PC-3 (cell line): ENCODE results near the gene ZNF567.

Source experiments
- CTCF ChIP-seq: fragments of 300-600 bp; sonication (generic); conservative IDR thresholded peaks from 2 replicates; pipeline ENCODE4 v1.5.1; 2017; ENCODE audit warnings: antibody characterized with exemption, low read depth, mild to moderate bottlenecking, low read length
- EZH2 ChIP-seq: fragments of 300-600 bp; sonication (generic); IDR thresholded peaks from one replicate; pipeline ENCODE4 v1.6.1; 2017; ENCODE audit warnings: antibody characterized with exemption, mild to moderate bottlenecking, low read length; ENCODE audit not compliant: unreplicated experiment
- EZH2phosphoT487 ChIP-seq: fragments of 300-600 bp; sonication (generic); IDR thresholded peaks from 2 replicates; pipeline ENCODE4 v1.6.1; 2018; ENCODE audit warnings: mild to moderate bottlenecking, antibody characterized with exemption, low read length, borderline replicate concordance

- TF ChIP-seq CTCF (no peak), EZH2phosphoT487 (no peak), EZH2 (no peak)
Observed at GRCh38 chr19:36685835-36686234, 1.6 kb upstream of the ZNF567 start.
